ENCODE measurements around the gene ARID3C. TPM values are rescaled to one million over a fixed set of nuclear protein-coding genes. Genes with fewer than 3 reads are reported as not detected.

The ARID3C gene
- polyA plus RNA-seq, 2 of the 4 experiments (the other 2 are of a cell fraction), result 0.09 to 0.12 TPM

- TF ChIP-seq FOSL2 (IDR thresholded peaks at IDR 0.05) (no peak), FOSL2 (CRISPR knock-in tag; IDR thresholded peaks at IDR 0.05) (0 out of 2 replicates have a peak, but pooled peaks have one; percentile 1), CEBPB (IDR thresholded peaks at IDR 0.05) (peak; percentile 30 to 65; a peak in 3 of 4 replicates), KDM5A (IDR thresholded peaks at IDR 0.05) (no peak), MAX (IDR thresholded peaks at IDR 0.05) (peak; percentile 3), HOXA7 (CRISPR knock-in tag; IDR thresholded peaks at IDR 0.05) (peak; percentile 78; the same call in 1 of the 2 replicates), PHF8 (IDR thresholded peaks at IDR 0.05; ENCODE audit: borderline replicate concordance, low read depth) (peak; percentile 85; the same call in 1 of the 2 replicates), POLR2A (IDR thresholded peaks at IDR 0.05; ENCODE audit: low read length) (peak; percentile 47), MAFK (IDR thresholded peaks at IDR 0.05; ENCODE audit: partially characterized antibody) (no peak), HMGXB4 (CRISPR knock-in tag; IDR thresholded peaks at IDR 0.05; ENCODE audit: borderline replicate concordance) (peak; percentile 44; the same call in 1 of the 2 replicates)
Measured at GRCh38 chr9:34665381-34666250, 36.8 kb upstream of the ARID3C start (continued).

GRCh38 chr9:34665067-34665380 lies 36.2 kb upstream of the ARID3C start:
- 0 out of 3 replicates have a peak, but pooled peaks cover 3% of the 10 kb centered on the region for H3K9me3 ChIP-seq
- H3K4me1 ChIP-seq, result peaks cover 8% of the 10 kb centered on the region
- WGBS (ENCODE audit: missing lambda C conversion rate), result 17% methylated on average over 12 of the region's 26 CpGs
- peak overlapping the region; percentile 70 to 97 for H3K27ac ChIP-seq
- FAIRE-seq, result no peak
- peak in 1 of 2 experiments; percentile 43; a peak in 3 of 6 replicates for ATAC-seq
- H3K4me2 ChIP-seq, result peak overlapping the region; percentile 96
- TF ChIP-seq CHD4 (IDR thresholded peaks at IDR 0.05; ENCODE audit: borderline replicate concordance) (no peak), FOSL2 (IDR thresholded peaks at IDR 0.05) (no peak), FOSL2 (CRISPR knock-in tag; IDR thresholded peaks at IDR 0.05) (no peak), MAX (IDR thresholded peaks at IDR 0.05) (peak; percentile 43), EHF (CRISPR knock-in tag; IDR thresholded peaks at IDR 0.05) (no peak), FOXS1 (CRISPR knock-in tag; IDR thresholded peaks at IDR 0.05) (no peak), RCOR1 (IDR thresholded peaks at IDR 0.05; ENCODE audit: low read depth, low read length) (no peak)
- ChIA-PET CTCF (interaction anchor here (0.5 to 12.1 kb wide), 15 partner anchors 8 to 1007 kb away, joined by 3 to 288 read pairs (median 3); partner anchors contain the start of genes GALT, IL11RA and SIGMAR1), POLR2A (interaction anchor here (0.6 to 1.3 kb wide), 6 partner anchors 13 to 1379 kb away, joined by 3 to 6 read pairs (median 5); partner anchors contain the start of genes GALT and IL11RA)
- DNase-seq (ENCODE audit: low read depth in 1 of 2, low spot score in 1 of 2), result no peak
- peak overlapping the region; percentile 93 for H3K4me3 ChIP-seq

- Histone ChIP-seq H3K9me3 (no peaks in the 10 kb centered on the region), H3K27ac (peak overlapping the region; percentile 70 to 97), H3K4me1 (peaks cover 8% of the 10 kb centered on the region), H3K4me3 (peak overlapping the region; percentile 93), H3K4me2 (peak overlapping the region; percentile 96)
- ChIA-PET CTCF (interaction anchor here (0.5 to 12.1 kb wide), 19 partner anchors 8 to 1008 kb away, joined by 3 to 288 read pairs (median 3); partner anchors contain the start of genes GALT, IL11RA and SIGMAR1), POLR2A (interaction anchor here (0.6 to 1.3 kb wide), 4 partner anchors 13 to 38 kb away, joined by 3 to 6 read pairs (median 6); partner anchors contain the start of genes GALT and IL11RA)
- peak; percentile 65 to 87 for ATAC-seq
- peak; percentile 89 to 94 for DNase-seq (ENCODE audit: low read depth in 1 of 2, low spot score in 1 of 2)
- 22% methylated on average over 18 of the region's 18 CpGs for WGBS (ENCODE audit: missing lambda C conversion rate)
- no peak for FAIRE-seq
- TF ChIP-seq SMC3 (IDR thresholded peaks at IDR 0.05) (peak; percentile 47; the same call in 2 of the 3 replicates), BHLHE40 (IDR thresholded peaks at IDR 0.05; ENCODE audit: low read depth, low read length) (no peak), CTCF (IDR thresholded peaks at IDR 0.05) (peak; percentile 85), RAD21 (conservative IDR thresholded peaks at IDR 0.05 in 1 of 2, IDR thresholded peaks at IDR 0.05 in 1 of 2) (peak; percentile 30 to 49; a peak in 3 of 5 replicates)
Measured at GRCh38 chr9:34664281-34665066, 35.6 kb upstream of the ARID3C start.

All from A549 (cell line).